Measurements from ENCODE around the gene OR4K14.
"Not testable (repeated sequence)": the region's sequence is repeated elsewhere in the genome, so short reads cannot be mapped to it uniquely, and the experiment has no call there.

OR4K14 gene, protein sequence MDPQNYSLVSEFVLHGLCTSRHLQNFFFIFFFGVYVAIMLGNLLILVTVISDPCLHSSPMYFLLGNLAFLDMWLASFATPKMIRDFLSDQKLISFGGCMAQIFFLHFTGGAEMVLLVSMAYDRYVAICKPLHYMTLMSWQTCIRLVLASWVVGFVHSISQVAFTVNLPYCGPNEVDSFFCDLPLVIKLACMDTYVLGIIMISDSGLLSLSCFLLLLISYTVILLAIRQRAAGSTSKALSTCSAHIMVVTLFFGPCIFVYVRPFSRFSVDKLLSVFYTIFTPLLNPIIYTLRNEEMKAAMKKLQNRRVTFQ
- 0 reads per million in 2 donors for total RNA-seq

DNA sequence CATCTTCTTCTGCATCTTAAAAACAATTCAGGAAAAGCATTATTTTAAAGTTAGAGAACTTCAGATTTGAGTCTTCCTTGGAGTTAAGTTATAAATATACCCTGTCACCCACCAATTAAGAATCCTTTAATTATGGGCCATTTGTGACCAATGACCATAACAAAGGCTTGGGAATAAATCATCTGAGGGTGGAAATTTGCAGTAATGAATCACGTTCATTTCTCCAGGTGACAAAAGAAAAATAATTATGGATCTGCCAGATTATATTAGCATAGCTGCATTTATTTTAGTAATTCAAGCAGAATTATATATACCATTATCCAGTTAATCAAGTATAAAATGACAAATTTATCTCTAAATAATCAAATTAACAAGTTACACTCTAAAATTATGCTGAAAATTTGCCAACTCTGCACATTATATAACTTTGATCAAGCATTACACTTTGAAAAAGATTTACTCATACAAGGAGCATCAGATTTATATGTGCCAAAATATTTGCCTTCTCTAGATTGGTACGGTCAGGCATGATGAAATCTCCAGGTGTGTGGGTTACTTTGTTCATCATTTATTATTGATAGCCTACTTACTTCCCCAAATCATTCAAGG, at the start of gene OR4K14:
OR4K14 (minus strand) TSS at position 51 of the 609 bp plus-strand sequence. CDS start 4,114 bp downstream, outside the sequence.
- no peak for DNase-seq

GRCh38 chr14:20059745-20060144, 40.6 kb upstream of the OR4K14 start, which contains the start of gene OR4L1:
Gene OR4L1 (plus strand): TSS chr14:20060045. CDS start chr14:20060045, 0 bp downstream.
- no peak for DNase-seq

- no peak for DNase-seq
These were observed 29.1 kb upstream of the OR4K14 start for GRCh38 chr14:20048202-20048601.

GRCh38 chr14:20044243-20044642, 25.1 kb upstream of the OR4K14 start:
- DNase-seq: no peak

GRCh38 chr14:20035938-20036337, 16.8 kb upstream of the OR4K14 start, which contains the start of gene OR4K13:
Gene OR4K13 (minus strand): TSS chr14:20036038. CDS start chr14:20034758, 1,280 bp downstream.
- no peak for DNase-seq

DNA sequence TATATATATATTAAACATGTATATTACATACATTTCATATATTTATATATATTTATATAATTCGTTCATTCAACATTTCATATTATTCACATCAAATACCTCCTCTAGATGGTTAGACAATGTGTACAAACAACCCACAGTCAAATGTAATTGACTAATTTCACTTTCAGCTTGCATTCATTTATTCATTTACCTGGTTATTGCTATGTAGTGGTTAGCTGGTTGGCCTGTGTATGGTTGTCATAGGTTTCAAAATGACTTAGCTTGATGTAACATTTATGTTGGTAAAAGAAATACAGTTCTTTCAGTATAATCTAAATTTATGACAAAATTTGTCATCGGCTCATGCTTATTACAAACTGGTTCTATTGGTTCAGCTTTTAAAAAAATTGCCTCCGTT, 16.3 kb upstream of the OR4K14 start:
- DNase-seq: no peak

DNA sequence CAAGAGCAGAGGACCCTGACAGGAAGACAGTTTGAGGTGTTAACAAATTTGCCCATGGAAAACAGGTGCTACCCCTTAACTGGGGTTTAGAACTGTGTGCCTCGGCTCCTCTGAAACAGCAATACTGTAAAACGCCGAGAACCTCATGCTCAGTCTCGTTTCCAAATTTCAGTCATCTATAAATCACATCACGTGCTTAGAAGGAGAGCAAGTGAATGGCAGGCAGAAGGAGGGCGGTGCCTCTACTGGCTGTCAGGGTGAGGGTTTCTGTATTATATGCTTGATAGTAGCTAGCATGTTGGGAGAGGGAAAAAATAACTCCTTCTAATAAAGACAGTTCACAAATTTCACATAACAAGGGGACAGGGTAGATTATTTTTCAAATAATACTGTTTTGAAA, 12.0 kb upstream of the OR4K14 start:
- DNase-seq: no peak

DNA sequence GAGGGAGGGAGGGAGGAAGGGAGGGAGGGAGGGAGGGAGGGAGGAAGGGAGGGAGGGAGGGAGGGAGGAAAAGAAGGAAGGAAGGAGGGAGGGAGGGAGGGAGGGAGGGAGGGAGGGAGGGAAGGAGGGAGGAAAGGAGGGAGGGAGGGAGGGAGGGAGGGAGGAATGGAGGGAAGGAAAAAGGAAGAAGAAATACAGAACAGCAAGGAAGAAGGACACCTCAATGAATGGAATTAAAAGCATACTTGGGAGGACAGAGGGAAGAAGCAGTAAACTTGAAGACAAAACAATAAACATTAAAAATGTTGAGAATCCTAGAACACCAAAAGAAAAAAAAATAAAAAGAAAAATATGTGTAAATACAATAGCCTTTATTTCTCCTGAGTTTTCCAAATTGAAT, 11.0 kb downstream of the OR4K14 start:
- no peak for DNase-seq

DNA sequence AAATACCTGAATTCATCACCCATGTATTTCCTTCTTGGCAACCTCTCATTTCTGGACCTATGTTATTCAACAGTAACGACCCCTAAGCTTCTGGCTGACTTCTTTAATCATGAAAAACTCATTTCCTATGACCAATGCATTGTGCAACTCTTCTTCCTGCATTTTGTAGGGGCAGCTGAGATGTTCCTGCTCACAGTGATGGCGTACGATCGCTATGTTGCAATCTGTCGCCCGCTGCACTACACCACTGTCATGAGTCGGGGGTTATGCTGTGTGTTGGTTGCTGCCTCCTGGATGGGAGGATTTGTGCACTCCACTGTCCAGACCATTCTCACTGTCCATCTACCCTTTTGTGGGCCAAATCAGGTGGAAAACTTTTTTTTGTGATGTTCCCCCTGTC, 16.8 kb downstream of the OR4K14 start:
- no peak for DNase-seq

DNA sequence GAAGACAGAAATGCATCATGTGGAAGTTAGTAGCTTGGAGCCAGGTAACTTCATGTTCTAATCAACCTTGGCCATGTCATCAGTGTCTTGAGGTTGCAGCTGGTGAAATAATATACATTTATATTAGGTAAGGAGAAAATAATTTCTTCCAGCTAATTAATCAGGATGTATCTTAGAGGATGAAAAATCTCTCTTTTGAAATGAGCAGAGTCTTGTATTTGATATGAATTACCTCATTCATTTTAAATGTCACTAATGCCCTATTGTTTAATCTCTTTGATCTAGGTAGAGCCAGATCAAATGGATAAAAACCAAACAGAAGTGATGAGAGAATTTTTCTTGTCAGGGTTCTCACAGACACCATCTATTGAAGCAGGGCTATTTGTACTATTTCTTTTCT, 17.2 kb downstream of the OR4K14 start, which contains the start of gene OR4Q2:
OR4Q2 (plus strand) TSS at position 301 of the 400 bp plus-strand sequence.
- no peak for DNase-seq

DNA sequence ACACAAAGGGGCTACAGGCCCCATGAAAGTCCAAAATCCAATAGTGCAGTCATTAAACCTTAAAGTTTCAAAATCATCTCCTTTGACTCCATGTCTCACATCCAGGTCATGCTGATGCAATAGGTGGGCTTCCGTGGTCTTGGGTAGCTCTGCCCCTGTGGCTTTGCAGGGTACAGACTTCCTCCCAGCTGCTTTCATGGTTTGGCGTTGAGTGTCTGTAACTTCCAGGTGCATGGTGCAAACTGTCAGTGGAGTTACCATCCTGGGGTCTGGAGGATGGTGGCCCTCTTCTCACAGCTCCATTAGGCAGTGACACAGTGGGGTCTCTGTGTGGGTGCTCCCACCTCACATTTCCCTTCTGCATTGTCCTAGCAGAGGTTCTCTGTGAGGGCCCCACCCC, 25.7 kb downstream of the OR4K14 start:
- no peak for DNase-seq

GRCh38 chr14:19975291-19975690, 43.8 kb downstream of the OR4K14 start, which contains the start of gene OR4K15:
Gene OR4K15 (plus strand): TSS chr14:19975591. CDS start chr14:19975591, 0 bp downstream.
- DNase-seq: no peak

GRCh38 chr14:19974844-19975243, 44.3 kb downstream of the OR4K14 start:
- DNase-seq: no peak

DNA sequence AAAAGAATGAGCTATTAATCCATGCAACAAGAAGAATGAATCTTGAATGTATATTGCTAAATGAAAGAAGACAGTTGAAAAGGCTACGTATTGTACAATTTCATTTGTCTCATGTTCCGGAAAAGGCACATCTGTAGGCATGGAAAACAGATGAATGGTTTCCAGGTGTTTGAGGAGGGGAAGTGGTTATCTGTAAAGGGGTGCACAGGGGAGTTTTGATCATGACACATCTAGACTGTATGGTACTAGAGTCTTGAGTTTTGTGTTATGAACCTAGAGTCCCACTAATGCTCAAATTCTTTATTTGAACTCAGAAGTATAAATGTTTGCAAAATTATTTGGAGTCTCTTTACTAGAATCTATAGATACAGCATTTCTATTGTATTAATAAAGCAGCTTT, 49.4 kb downstream of the OR4K14 start:
- DNase-seq: not testable (repeated sequence)
